ENCODE measurements around the gene ARPC5. TPM values are rescaled to one million over a fixed set of nuclear protein-coding genes. Genes with fewer than 3 reads are reported as not detected.

ARPC5 gene
- total RNA-seq, 1 donor = 312 TPM

- DNase-seq (ENCODE audit: low read depth) = no peak
- H3K4me3 ChIP-seq (ENCODE audit: low read depth, low read length) = no peak overlapping the region
- TF ChIP-seq, protein P1, sequence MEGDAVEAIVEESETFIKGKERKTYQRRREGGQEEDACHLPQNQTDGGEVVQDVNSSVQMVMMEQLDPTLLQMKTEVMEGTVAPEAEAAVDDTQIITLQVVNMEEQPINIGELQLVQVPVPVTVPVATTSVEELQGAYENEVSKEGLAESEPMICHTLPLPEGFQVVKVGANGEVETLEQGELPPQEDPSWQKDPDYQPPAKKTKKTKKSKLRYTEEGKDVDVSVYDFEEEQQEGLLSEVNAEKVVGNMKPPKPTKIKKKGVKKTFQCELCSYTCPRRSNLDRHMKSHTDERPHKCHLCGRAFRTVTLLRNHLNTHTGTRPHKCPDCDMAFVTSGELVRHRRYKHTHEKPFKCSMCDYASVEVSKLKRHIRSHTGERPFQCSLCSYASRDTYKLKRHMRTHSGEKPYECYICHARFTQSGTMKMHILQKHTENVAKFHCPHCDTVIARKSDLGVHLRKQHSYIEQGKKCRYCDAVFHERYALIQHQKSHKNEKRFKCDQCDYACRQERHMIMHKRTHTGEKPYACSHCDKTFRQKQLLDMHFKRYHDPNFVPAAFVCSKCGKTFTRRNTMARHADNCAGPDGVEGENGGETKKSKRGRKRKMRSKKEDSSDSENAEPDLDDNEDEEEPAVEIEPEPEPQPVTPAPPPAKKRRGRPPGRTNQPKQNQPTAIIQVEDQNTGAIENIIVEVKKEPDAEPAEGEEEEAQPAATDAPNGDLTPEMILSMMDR (IDR thresholded peaks at IDR 0.05; ENCODE audit: insufficient read depth, low read length) = no peak
Measured at GRCh38 chr1:183612407-183612806, 23.2 kb downstream of the ARPC5 start.

DNA sequence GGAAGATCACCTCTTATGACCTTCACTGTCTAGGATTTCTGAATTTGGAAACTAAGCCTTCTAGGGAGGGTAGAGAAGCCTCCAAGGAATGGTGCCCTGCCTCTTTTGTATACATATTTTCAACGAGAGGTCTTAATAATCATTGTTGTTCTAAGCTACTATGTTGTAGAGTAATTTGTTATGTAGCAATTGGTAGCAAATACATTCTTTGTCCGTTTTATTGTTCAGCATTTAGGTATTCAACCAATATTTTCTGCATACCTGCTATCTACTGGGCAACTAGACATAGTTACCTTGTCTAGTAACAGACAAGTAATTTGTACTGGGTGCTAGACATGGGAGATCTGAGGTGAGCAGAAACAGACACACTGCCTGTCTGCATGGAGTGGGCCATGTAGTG is 24.6 kb downstream of the ARPC5 start:
- H3K4me3 ChIP-seq (ENCODE audit: low read depth, low read length) = no peak overlapping the region
- no peak for DNase-seq (ENCODE audit: low read depth)
- TF ChIP-seq, protein P1 (IDR thresholded peaks at IDR 0.05; ENCODE audit: insufficient read depth, low read length) = no peak

GRCh38 chr1:183609759-183610452 is 25.7 kb downstream of the ARPC5 start:
- TF ChIP-seq, protein P1 (IDR thresholded peaks at IDR 0.05; ENCODE audit: insufficient read depth, low read length) = no peak
- peak overlapping the region; percentile 11 for H3K4me3 ChIP-seq (ENCODE audit: low read depth, low read length)
- peak; percentile 81 for DNase-seq (ENCODE audit: low read depth)

DNA sequence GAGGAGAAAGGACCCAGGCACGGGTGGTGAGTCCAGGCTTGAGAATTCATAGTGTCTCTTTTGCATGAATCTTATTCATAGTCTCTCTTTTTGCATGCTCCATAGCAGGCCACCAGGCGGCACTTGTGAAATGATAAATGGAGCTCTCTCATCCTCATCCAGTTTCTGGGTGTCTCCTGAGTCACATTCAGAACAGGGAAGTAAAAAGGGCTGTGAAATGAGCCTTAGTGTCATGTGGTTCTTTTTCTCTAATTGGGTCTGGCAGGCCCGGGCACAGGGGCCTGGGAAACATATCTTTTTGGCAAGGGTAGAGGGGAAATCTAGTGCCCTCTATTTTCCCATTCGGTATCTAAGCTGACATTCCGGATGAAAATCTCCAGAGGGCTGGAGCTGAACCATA is 26.3 kb downstream of the ARPC5 start:
- H3K4me3 ChIP-seq (ENCODE audit: low read depth, low read length) = peak overlapping the region; percentile 22
- TF ChIP-seq, protein P1 (IDR thresholded peaks at IDR 0.05; ENCODE audit: insufficient read depth, low read length) = peak; percentile 72
- peak; percentile 90 for DNase-seq (ENCODE audit: low read depth)

DNA sequence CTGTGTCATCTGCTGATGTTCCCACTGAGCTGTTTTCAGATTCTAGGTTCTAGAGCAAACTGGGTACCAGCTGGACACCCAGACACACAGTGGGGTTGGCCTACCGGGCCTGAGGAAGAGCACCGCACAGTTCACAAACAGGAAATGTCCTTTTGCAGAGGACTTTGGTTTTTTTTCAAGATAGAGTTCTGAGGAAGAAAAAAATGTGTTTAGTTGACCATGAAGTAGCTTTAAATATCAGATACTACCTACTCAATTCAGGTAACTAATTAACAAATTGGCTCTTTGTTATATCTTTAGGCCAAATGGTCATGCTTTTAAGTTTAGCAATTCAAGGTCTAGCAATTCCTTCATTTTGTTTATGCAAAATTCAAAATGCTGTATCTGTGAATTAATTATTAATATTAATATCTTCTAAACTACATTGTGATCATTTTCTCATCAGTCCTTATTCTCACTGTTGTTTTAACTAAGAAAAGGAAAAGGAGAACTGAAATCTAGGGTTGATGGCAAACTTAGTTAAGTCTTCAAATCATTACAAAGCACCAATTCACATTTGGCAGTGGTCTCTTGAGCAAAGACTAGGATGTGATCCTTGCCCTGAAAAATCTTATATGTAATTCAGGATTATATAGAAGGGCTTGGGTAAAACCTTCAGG is 28.1 kb downstream of the ARPC5 start:
- DNase-seq (ENCODE audit: low read depth) = no peak
- TF ChIP-seq, protein P1 (IDR thresholded peaks at IDR 0.05; ENCODE audit: insufficient read depth, low read length) = no peak
- H3K4me3 ChIP-seq (ENCODE audit: low read depth, low read length) = no peak overlapping the region

GRCh38 chr1:183605904-183606303 is 29.7 kb downstream of the ARPC5 start:
- no peak for DNase-seq (ENCODE audit: low read depth)
- H3K4me3 ChIP-seq (ENCODE audit: low read depth, low read length) = no peak overlapping the region
- TF ChIP-seq, protein P1 (IDR thresholded peaks at IDR 0.05; ENCODE audit: insufficient read depth, low read length) = no peak
